IMR-90 (cell line): ENCODE results near the gene OR51F2. TPM values are rescaled to one million over a fixed set of nuclear protein-coding genes. Genes with fewer than 3 reads are reported as not detected.

Source experiments
- ATAC-seq: fragments of 200-7000 bp; cut with Tn5 transposase; 2 replicates; pipeline ENCODE4 v1.9.1; 2020; ENCODE audit warnings: low read depth, mild to moderate bottlenecking, moderate library complexity
- BruUV-seq: library from RNA; stranded (reverse); fragments of 400-500 nt; replicated peaks from 2 replicates; lab custom pipeline; 2021; lab: Mats Ljungman, UMichigan
- CTCF ChIA-PET: fragments of 300-600 bp; formaldehyde crosslinking; extraction: SDS; loops from one replicate; lab custom pipeline; 2021; ENCODE audit warnings: antibody characterized with exemption; lab: Yijun Ruan, JAX
- POLR2A ChIA-PET: fragments of 300-600 bp; sonication (Branson Sonifier 250); formaldehyde crosslinking; loops from one replicate; lab custom pipeline; 2022; ENCODE audit warnings: antibody characterized with exemption; ENCODE audit not compliant: unreplicated experiment; lab: Charles Lee
- DNase-seq: peaks from one replicate; pipeline ENCODE4 v3.0.0; 2013
- H2AFZ ChIP-seq: replicated peaks from 2 replicates; pipeline ENCODE3; 2013; ENCODE audit warnings: low read length, mild to moderate bottlenecking; ENCODE audit not compliant: poor library complexity
- H2AK5ac ChIP-seq: 2 replicates; pipeline ENCODE4 v1.6.1; 2013; ENCODE audit warnings: low read depth, low read length, inconsistent platforms
- H2AK9ac ChIP-seq: replicated peaks from 2 replicates; pipeline ENCODE3; 2013; ENCODE audit warnings: mild to moderate bottlenecking, low read depth, low read length, moderate library complexity; ENCODE audit not compliant: poor library complexity
- H2BK120ac ChIP-seq: 2 replicates; pipeline ENCODE4 v1.6.1; 2013; ENCODE audit warnings: low read depth, low read length, inconsistent platforms
- H2BK15ac ChIP-seq: 3 replicates; pipeline ENCODE4 v1.6.1; 2013; ENCODE audit warnings: low read depth, low read length, inconsistent platforms
- H2BK20ac ChIP-seq: 2 replicates; pipeline ENCODE4 v1.6.1; 2013; ENCODE audit warnings: low read depth, mild to moderate bottlenecking, inconsistent platforms, low read length, moderate library complexity
- H2BK5ac ChIP-seq: 2 replicates; pipeline ENCODE4 v1.6.1; 2013; ENCODE audit warnings: mild to moderate bottlenecking, low read depth, low read length, inconsistent platforms; ENCODE audit not compliant: poor library complexity, severe bottlenecking
- H3K14ac ChIP-seq: replicated peaks from 2 replicates; pipeline ENCODE4 v1.6.1; 2013; ENCODE audit warnings: low read depth, low read length, inconsistent platforms
- H3K18ac ChIP-seq: 2 replicates; pipeline ENCODE4 v1.6.1; 2013; ENCODE audit warnings: low read depth, low read length, control low read depth
- H3K23ac ChIP-seq: 2 replicates; pipeline ENCODE4 v1.6.1; 2013; ENCODE audit warnings: low read depth, low read length, inconsistent platforms
- H3K27ac ChIP-seq: 2 replicates; pipeline ENCODE4 v1.5.1; 2013; ENCODE audit warnings: mild to moderate bottlenecking, control low read depth, low read length; ENCODE audit not compliant: insufficient read depth
- H3K27me3 ChIP-seq: 2 replicates; pipeline ENCODE4 v1.6.1; 2013; ENCODE audit warnings: low read length; ENCODE audit not compliant: control insufficient read depth, insufficient read depth
- H3K36me3 ChIP-seq: 2 replicates; pipeline ENCODE4 v1.6.1; 2013; ENCODE audit warnings: low read length, mixed read lengths; ENCODE audit not compliant: control insufficient read depth, insufficient read depth
- H3K4ac ChIP-seq: 2 replicates; pipeline ENCODE4 v1.6.1; 2013; ENCODE audit warnings: low read depth, low read length, inconsistent platforms
- H3K4me1 ChIP-seq: 2 replicates; pipeline ENCODE4 v1.6.1; 2013; ENCODE audit warnings: low read length, mixed read lengths; ENCODE audit not compliant: control insufficient read depth, insufficient read depth
- H3K4me2 ChIP-seq: 2 replicates; pipeline ENCODE4 v1.6.1; 2013; ENCODE audit warnings: low read depth, mild to moderate bottlenecking, control low read depth, low read length, moderate library complexity
- H3K4me3 ChIP-seq: 2 replicates; pipeline ENCODE4 v1.5.1; 2013; ENCODE audit warnings: low read depth, mild to moderate bottlenecking, control low read depth, low read length, moderate library complexity; ENCODE audit not compliant: insufficient read depth
- H3K56ac ChIP-seq: 2 replicates; pipeline ENCODE4 v1.6.1; 2013; ENCODE audit warnings: low read length, inconsistent platforms; ENCODE audit not compliant: insufficient read depth; ENCODE audit errors: extremely low read depth
- H3K79me1 ChIP-seq, 2 experiments: 2 replicates each; pipeline ENCODE4 v1.6.1; 2013; ENCODE audit warnings: low read length in 2 of 2, inconsistent platforms in 1 of 2, low read depth in 1 of 2
- H3K9ac ChIP-seq: 2 replicates; pipeline ENCODE4 v1.6.1; 2013; ENCODE audit warnings: low read depth, low read length, control low read depth
- H3K9me1 ChIP-seq: 2 replicates; pipeline ENCODE4 v1.6.1; 2013; ENCODE audit warnings: low read length, inconsistent platforms; ENCODE audit not compliant: insufficient read depth
- H3K9me3 ChIP-seq: 2 replicates; pipeline ENCODE4 v1.6.1; 2013; ENCODE audit warnings: low read length; ENCODE audit not compliant: control insufficient read depth, insufficient read depth
- H4K20me1 ChIP-seq: 2 replicates; pipeline ENCODE4 v1.6.1; 2013; ENCODE audit warnings: low read length, inconsistent platforms; ENCODE audit not compliant: insufficient read depth
- H4K5ac ChIP-seq: 2 replicates; pipeline ENCODE4 v1.6.1; 2013; ENCODE audit warnings: mild to moderate bottlenecking, low read depth, low read length, control low read depth
- H4K8ac ChIP-seq, 2 experiments: 2 replicates each; pipeline ENCODE4 v1.6.1; 2013; ENCODE audit warnings: low read depth in 2 of 2, low read length in 2 of 2, control low read depth in 1 of 2, inconsistent platforms in 1 of 2
- H4K91ac ChIP-seq: 2 replicates; pipeline ENCODE4 v1.6.1; 2013; ENCODE audit warnings: low read depth, low read length, inconsistent platforms; ENCODE audit not compliant: insufficient read depth
- BHLHE40 ChIP-seq: fragments of 150-350 bp; IDR thresholded peaks from 2 replicates; pipeline ENCODE4 v1.6.1; 2016; ENCODE audit warnings: mild to moderate bottlenecking, low read depth, low read length
- CHD1 ChIP-seq: IDR thresholded peaks from 2 replicates; pipeline ENCODE4 v1.6.1; 2012; ENCODE audit warnings: low read depth, low read length, improper control_type of control experiment
- CTCF ChIP-seq: conservative IDR thresholded peaks from 2 replicates; pipeline ENCODE4 v1.5.1; 2012; ENCODE audit warnings: mild to moderate bottlenecking, low read depth, low read length, improper control_type of control experiment
- NFE2L2 ChIP-seq: fragments of 150-350 bp; IDR thresholded peaks from 2 replicates; pipeline ENCODE4 v1.6.1; 2016; ENCODE audit warnings: low read depth, mild to moderate bottlenecking, low read length
- RAD21 ChIP-seq: IDR thresholded peaks from 2 replicates; pipeline ENCODE4 v1.6.1; 2012; ENCODE audit warnings: low read length, improper control_type of control experiment
- RCOR1 ChIP-seq: IDR thresholded peaks from 2 replicates; pipeline ENCODE4 v1.6.1; 2012; ENCODE audit warnings: mild to moderate bottlenecking, low read length, improper control_type of control experiment; ENCODE audit not compliant: insufficient replicate concordance
- RFX5 ChIP-seq: IDR thresholded peaks from 2 replicates; pipeline ENCODE4 v1.8.0; 2012; ENCODE audit warnings: low read depth, mild to moderate bottlenecking, low read length, moderate library complexity
- SMC3 ChIP-seq: fragments of 150-350 bp; IDR thresholded peaks from 2 replicates; pipeline ENCODE4 v1.6.1; 2016; ENCODE audit warnings: low read depth, mild to moderate bottlenecking, antibody characterized with exemption, low read length, moderate library complexity
- USF2 ChIP-seq: fragments of 150-350 bp; IDR thresholded peaks from 2 replicates; pipeline ENCODE4 v1.6.1; 2017; ENCODE audit warnings: mild to moderate bottlenecking, antibody characterized with exemption, low read length, low read depth
- WGBS, 2 experiments: methylation state at CpG; one replicate each; pipeline versions ENCODE4 v1.1.5 to v1.1.7; 2013; ENCODE audit warnings: missing lambda C conversion rate in 2 of 2; ENCODE audit not compliant: insufficient read length in 1 of 2; ENCODE audit errors: extremely low coverage in 2 of 2; 5-methylcytosine and 5-hydroxymethylcytosine counted together
- dilution Hi-C: fragments of 300-500 bp; cut with HindIII; formaldehyde crosslinking; loops from one replicate; pipeline ENCODE4 v1.14.3; 2018; ENCODE audit warnings: low sequenced_read_pairs; ENCODE audit not compliant: unreplicated experiment
- in situ Hi-C: fragments of 300-500 bp; cut with MboI; formaldehyde crosslinking; loops from 3 replicates; pipeline ENCODE4 v1.14.3; 2019; ENCODE audit warnings: low sequenced_read_pairs, inconsistent platforms, mixed read lengths
- intact Hi-C: fragments of 100-400 bp; cut with micrococcal nuclease; formaldehyde crosslinking; loops from 2 replicates; pipeline ENCODE4 v1.10.0; 2022
- polyA plus RNA-seq, 3 experiments: library from polyadenylated mRNA; depleted of rRNA; stranded (reverse); fragments of >200 nt; gene quantifications; 2 replicates each; pipeline ENCODE4 v1.2.3, GENCODE V29; 2012; ENCODE audit warnings: low replicate concordance in 1 of 3
- total RNA-seq: library from RNA; depleted of rRNA; stranded (reverse); fragments of >200 nt; gene quantifications from 2 replicates; pipeline ENCODE4 v1.2.3, GENCODE V29; 2012

OR51F2 gene
- total and polyA plus RNA-seq, 2 of the 4 experiments (the other 2 are of a cell fraction): 0.18 TPM; not detected in 1

GRCh38 chr11:4782454-4782853 is 38.7 kb upstream of the OR51F2 start:
- Histone ChIP-seq H4K91ac (no peak overlapping the region), H3K23ac (no peak overlapping the region), H2BK5ac (no peak overlapping the region), H3K4me3 (no peak overlapping the region), H3K18ac (no peak overlapping the region), H3K79me1 (no peaks in the 10 kb centered on the region), H3K14ac (no peak overlapping the region), H3K4me2 (no peak overlapping the region), H2BK120ac (no peak overlapping the region), H3K36me3 (no peaks in the 10 kb centered on the region), H4K5ac (no peak overlapping the region), H3K4me1 (no peaks in the 10 kb centered on the region), H3K9me1 (no peaks in the 10 kb centered on the region), H3K56ac (no peak overlapping the region), H3K9ac (no peak overlapping the region), H2AFZ (no peak overlapping the region), H4K20me1 (no peaks in the 10 kb centered on the region), H3K27me3 (no peaks in the 10 kb centered on the region; the same call in 1 of the 2 replicates), H2AK9ac (no peak overlapping the region), H3K4ac (no peak overlapping the region), H3K9me3 (no peaks in the 10 kb centered on the region; the same call in 1 of the 2 replicates), H2AK5ac (no peak overlapping the region), H2BK15ac (no peak overlapping the region), H4K8ac (no peak overlapping the region), H2BK20ac (no peak overlapping the region), H3K27ac (no peak overlapping the region)
- CTCF ChIA-PET: no interaction called here
- no CpG with 5 or more reads among the region's 1 CpG for WGBS, 2 experiments
- no TSS peak for BruUV-seq
- no peak for TF ChIP-seq CHD1
- TF ChIP-seq BHLHE40: no peak
- no peak for TF ChIP-seq SMC3
- TF ChIP-seq CTCF: no peak
- no peak for TF ChIP-seq RCOR1
- no peak for TF ChIP-seq RFX5
- TF ChIP-seq NFE2L2: no peak
- no peak for TF ChIP-seq USF2
- TF ChIP-seq RAD21: no peak
- ATAC-seq (no peak), DNase-seq (no peak)
- intact Hi-C loops: no loop called here
- dilution Hi-C loops: no loop called here
- in situ Hi-C loops: no loop called here
- POLR2A ChIA-PET: no interaction called here
